K562 (cell line): ENCODE data around the gene INO80E. TPM values are rescaled to one million over a fixed set of nuclear protein-coding genes. Genes with fewer than 3 reads are reported as not detected.

Source experiments
- CBX3 ChIP-seq, 2 experiments: IDR thresholded peaks; 1 replicate in 1 of 2; 2 replicates in 1 of 2; pipeline ENCODE4 v1.6.1; 2012; ENCODE audit warnings: inconsistent platforms in 2 of 2, low read length in 2 of 2, borderline replicate concordance in 1 of 2, control low read depth in 1 of 2
- CCNT2 ChIP-seq: IDR thresholded peaks from 2 replicates; pipeline ENCODE4 v1.6.1; 2011; ENCODE audit warnings: borderline replicate concordance, low read depth, mild to moderate bottlenecking, moderate library complexity, mixed read lengths, low read length; ENCODE audit not compliant: insufficient read length; ENCODE audit errors: extremely low read depth
- CREM ChIP-seq: IDR thresholded peaks from 2 replicates; pipeline ENCODE4 v1.6.1; 2014; ENCODE audit warnings: antibody characterized with exemption, low read depth
- HDAC6 ChIP-seq: IDR thresholded peaks from 2 replicates; pipeline ENCODE4 v1.6.1; 2012; ENCODE audit warnings: low read depth, mild to moderate bottlenecking, control low read depth, inconsistent platforms, low read length, moderate library complexity
- KDM4B ChIP-seq, 2 experiments: fragments of 450-650 bp in 1 of 2; sonication (generic) in 1 of 2; IDR thresholded peaks; 2 replicates each; pipeline ENCODE4 v1.6.1; 2016 to 2017; ENCODE audit warnings: borderline replicate concordance in 2 of 2, antibody characterized with exemption in 1 of 2, low read depth in 1 of 2, mild to moderate bottlenecking in 1 of 2
- MTA1 ChIP-seq: fragments of 450-650 bp; IDR thresholded peaks from 2 replicates; pipeline ENCODE4 v1.6.1; 2017; ENCODE audit warnings: borderline replicate concordance
- MTF1 ChIP-seq: fragments of 250-450 bp; sonication (Bioruptor Pico); IDR thresholded peaks from 2 replicates; pipeline ENCODE4 v1.9.0; 2021; ENCODE audit warnings: moderate library complexity, mild to moderate bottlenecking, inconsistent platforms, borderline replicate concordance
- NELFE ChIP-seq: IDR thresholded peaks from 2 replicates; pipeline ENCODE4 v1.6.1; 2011; ENCODE audit warnings: mild to moderate bottlenecking; ENCODE audit not compliant: insufficient read depth, insufficient read length
- POLR3A ChIP-seq: IDR thresholded peaks from 2 replicates; pipeline ENCODE4 v1.6.1; 2011; ENCODE audit warnings: borderline replicate concordance, mild to moderate bottlenecking, moderate library complexity; ENCODE audit not compliant: insufficient read length, insufficient read depth; ENCODE audit errors: extremely low read depth
- POLR3G ChIP-seq: IDR thresholded peaks from 2 replicates; pipeline ENCODE4 v1.6.1; 2011; ENCODE audit not compliant: insufficient read length, insufficient replicate concordance; ENCODE audit errors: extremely low read depth
- PYGO2 ChIP-seq: fragments of 450-650 bp; IDR thresholded peaks from 2 replicates; pipeline ENCODE4 v1.6.1; 2016; ENCODE audit warnings: mild to moderate bottlenecking, missing genetic modification characterization, moderate library complexity, missing compliant biosample characterization
- SRSF3 ChIP-seq: fragments of 200-400 bp; formaldehyde crosslinking; IDR thresholded peaks from 2 replicates; pipeline ENCODE4 v1.6.1; 2016; ENCODE audit warnings: mild to moderate bottlenecking, low read length, moderate library complexity; ENCODE audit not compliant: insufficient read depth
- TSHZ1 ChIP-seq: fragments of 250-450 bp; sonication (Bioruptor Pico); IDR thresholded peaks from 2 replicates; pipeline ENCODE4 v1.4.0; 2020; ENCODE audit warnings: mild to moderate bottlenecking, moderate library complexity
- ZNF655 ChIP-seq: fragments of 250-450 bp; sonication (Bioruptor Pico); IDR thresholded peaks from 2 replicates; pipeline ENCODE4 v1.5.0; 2021
- ZNF77 ChIP-seq: fragments of 250-450 bp; sonication (Bioruptor Pico); IDR thresholded peaks from 2 replicates; pipeline ENCODE4 v1.5.0; 2020
- polyA plus RNA-seq, 8 experiments: library from polyadenylated mRNA; depleted of rRNA in 4 of 8; stranded (reverse) in 5 of 8; unstranded in 3 of 8; fragments of >200 nt; fragmentation: Nextera tagmentation in 2 of 8; fragmentation: Illumina TruSeq in 1 of 8; extraction: Ambion mirVana in 2 of 8; extraction: Trizol in 1 of 8; gene quantifications; 2 replicates each; pipeline versions ENCODE4 v1.2.1 to v1.2.3, GENCODE V29; 2011 to 2014; ENCODE audit warnings: inconsistent platforms in 1 of 8, missing spikeins in 1 of 8
- total RNA-seq, 7 experiments: library from RNA; depleted of rRNA in 6 of 7; stranded (reverse); fragments of >200 nt in 6 of 7; fragmentation: Illumina TruSeq in 2 of 7; extraction: Trizol in 2 of 7; gene quantifications; 2 replicates each; pipeline versions ENCODE4 v1.2.1 to v1.2.3, GENCODE V29; 2011 to 2021; ENCODE audit warnings: low replicate concordance in 1 of 7
- TF ChIP-seq, protein P1 (sequence below): fragments of 450-650 bp; formaldehyde crosslinking; IDR thresholded peaks from 2 replicates; pipeline ENCODE4 v1.4.0; 2020; ENCODE audit warnings: mild to moderate bottlenecking, moderate library complexity
- TF ChIP-seq, protein P2 (sequence below): fragments of 250-450 bp; sonication (Bioruptor Pico); IDR thresholded peaks from 2 replicates; pipeline ENCODE4 v1.4.0; 2020; ENCODE audit warnings: mild to moderate bottlenecking
- TF ChIP-seq, protein P3 (sequence below): fragments of 450-650 bp; formaldehyde crosslinking; IDR thresholded peaks from 2 replicates; pipeline ENCODE4 v1.4.0; 2022; ENCODE audit warnings: mild to moderate bottlenecking, moderate library complexity

INO80E gene
- total and polyA plus RNA-seq, 9 of the 15 experiments (the other 6 are each of a cell fraction or from before 2014, with no cell fraction given), result 0.31 to 102 (median 49.3) TPM

- TF ChIP-seq, protein P1, sequence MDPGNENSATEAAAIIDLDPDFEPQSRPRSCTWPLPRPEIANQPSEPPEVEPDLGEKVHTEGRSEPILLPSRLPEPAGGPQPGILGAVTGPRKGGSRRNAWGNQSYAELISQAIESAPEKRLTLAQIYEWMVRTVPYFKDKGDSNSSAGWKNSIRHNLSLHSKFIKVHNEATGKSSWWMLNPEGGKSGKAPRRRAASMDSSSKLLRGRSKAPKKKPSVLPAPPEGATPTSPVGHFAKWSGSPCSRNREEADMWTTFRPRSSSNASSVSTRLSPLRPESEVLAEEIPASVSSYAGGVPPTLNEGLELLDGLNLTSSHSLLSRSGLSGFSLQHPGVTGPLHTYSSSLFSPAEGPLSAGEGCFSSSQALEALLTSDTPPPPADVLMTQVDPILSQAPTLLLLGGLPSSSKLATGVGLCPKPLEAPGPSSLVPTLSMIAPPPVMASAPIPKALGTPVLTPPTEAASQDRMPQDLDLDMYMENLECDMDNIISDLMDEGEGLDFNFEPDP, result no peak
- TF ChIP-seq CREM, result peak; percentile 85
- TF ChIP-seq ZNF655 (CRISPR knock-in tag), result no peak
- TF ChIP-seq, protein P2, sequence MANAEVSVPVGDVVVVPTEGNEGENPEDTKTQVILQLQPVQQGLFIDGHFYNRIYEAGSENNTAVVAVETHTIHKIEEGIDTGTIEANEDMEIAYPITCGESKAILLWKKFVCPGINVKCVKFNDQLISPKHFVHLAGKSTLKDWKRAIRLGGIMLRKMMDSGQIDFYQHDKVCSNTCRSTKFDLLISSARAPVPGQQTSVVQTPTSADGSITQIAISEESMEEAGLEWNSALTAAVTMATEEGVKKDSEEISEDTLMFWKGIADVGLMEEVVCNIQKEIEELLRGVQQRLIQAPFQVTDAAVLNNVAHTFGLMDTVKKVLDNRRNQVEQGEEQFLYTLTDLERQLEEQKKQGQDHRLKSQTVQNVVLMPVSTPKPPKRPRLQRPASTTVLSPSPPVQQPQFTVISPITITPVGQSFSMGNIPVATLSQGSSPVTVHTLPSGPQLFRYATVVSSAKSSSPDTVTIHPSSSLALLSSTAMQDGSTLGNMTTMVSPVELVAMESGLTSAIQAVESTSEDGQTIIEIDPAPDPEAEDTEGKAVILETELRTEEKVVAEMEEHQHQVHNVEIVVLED (CRISPR knock-in tag), result no peak
- no peak for TF ChIP-seq POLR3A
- no peak for TF ChIP-seq POLR3G
- peak; percentile 80 for TF ChIP-seq CCNT2
- no peak for TF ChIP-seq MTF1 (CRISPR knock-in tag)
- TF ChIP-seq KDM4B (IDR thresholded peaks at IDR 0.05; ENCODE audit: borderline replicate concordance in 2 of 2, low read depth in 1 of 2), result no peak
- no peak for TF ChIP-seq ZNF77
- no peak for TF ChIP-seq HDAC6
- TF ChIP-seq CBX3 (IDR thresholded peaks at IDR 0.05; ENCODE audit: borderline replicate concordance in 1 of 2, low read length in 2 of 2), result peak in 1 of 2 experiments; percentile 98; a peak in 2 of 3 replicates
- TF ChIP-seq PYGO2, result no peak
- no peak for TF ChIP-seq SRSF3
- 0 out of 2 replicates have a peak, but pooled peaks have one; percentile 29 for TF ChIP-seq MTA1
- TF ChIP-seq, protein P3, sequence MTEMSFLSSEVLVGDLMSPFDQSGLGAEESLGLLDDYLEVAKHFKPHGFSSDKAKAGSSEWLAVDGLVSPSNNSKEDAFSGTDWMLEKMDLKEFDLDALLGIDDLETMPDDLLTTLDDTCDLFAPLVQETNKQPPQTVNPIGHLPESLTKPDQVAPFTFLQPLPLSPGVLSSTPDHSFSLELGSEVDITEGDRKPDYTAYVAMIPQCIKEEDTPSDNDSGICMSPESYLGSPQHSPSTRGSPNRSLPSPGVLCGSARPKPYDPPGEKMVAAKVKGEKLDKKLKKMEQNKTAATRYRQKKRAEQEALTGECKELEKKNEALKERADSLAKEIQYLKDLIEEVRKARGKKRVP, result no peak
- TF ChIP-seq TSHZ1 (CRISPR knock-in tag), result no peak
- no peak for TF ChIP-seq NELFE
Observed at GRCh38 chr16:30052671-30053372, 56.8 kb downstream of the INO80E start (continued).
